HepG2 (cell line): ENCODE results near the gene SH3BGRL2. TPM values are rescaled to one million over a fixed set of nuclear protein-coding genes. Genes with fewer than 3 reads are reported as not detected.
A peak's percentile ranks its signal among the peaks of the same experiment; 100 is the strongest.

Source experiments
- ATAC-seq: fragments of 200-7000 bp; cut with Tn5 transposase; 3 replicates; pipeline ENCODE4 v1.9.1; 2020; ENCODE audit warnings: mild to moderate bottlenecking, moderate library complexity
- BruUV-seq: library from RNA; stranded (reverse); fragments of 400-500 nt; replicated peaks from 2 replicates; lab custom pipeline; 2021; lab: Mats Ljungman, UMichigan
- CTCF ChIA-PET: fragments of 300-600 bp; formaldehyde crosslinking; extraction: SDS; loops from one replicate; lab custom pipeline; 2021; ENCODE audit warnings: low total read pairs, inconsistent platforms, low intra/inter-chr PET ratio; lab: Yijun Ruan, JAX
- POLR2A ChIA-PET: fragments of 350-600 bp; sonication (Branson Sonifier 250); formaldehyde crosslinking; loops from one replicate; lab custom pipeline; 2020; ENCODE audit warnings: antibody characterized with exemption, inconsistent platforms; lab: Yijun Ruan, JAX
- DNase-seq: peaks from one replicate; pipeline ENCODE4 v3.0.0-alpha.2; 2015; ENCODE audit warnings: low spot score
- FAIRE-seq: peaks from 3 replicates; lab custom pipeline; 2011; peaks lifted over from hg19 to GRCh38; lab: Jason Lieb, UNC
- H2AFZ ChIP-seq: one replicate; pipeline ENCODE4 v1.6.1; 2011; ENCODE audit warnings: low read length, inconsistent platforms
- H3K27ac ChIP-seq: fragments of 300-600 bp; 3 replicates; pipeline ENCODE4 v1.8.0; 2011; ENCODE audit warnings: mixed run types, mild to moderate bottlenecking, mixed read lengths, low read length, inconsistent platforms; ENCODE audit not compliant: insufficient read depth; ENCODE audit errors: extremely low read length
- H3K27me3 ChIP-seq, 2 experiments: fragments of 200-600 bp in 1 of 2; 2 replicates in 1 of 2; 3 replicates in 1 of 2; pipeline versions ENCODE4 v1.6.0 to v1.8.0; 2011; ENCODE audit warnings: low read length in 2 of 2, mild to moderate bottlenecking in 2 of 2, moderate library complexity in 2 of 2, inconsistent platforms in 1 of 2; ENCODE audit not compliant: insufficient read depth in 2 of 2, control insufficient read depth in 1 of 2
- H3K36me3 ChIP-seq, 2 experiments: fragments of 200-600 bp in 1 of 2; replicated peaks in 1 of 2; 2 replicates in 1 of 2; 3 replicates in 1 of 2; pipeline versions ENCODE4 v1.5.1 to v1.8.0; 2011; ENCODE audit warnings: low read length in 2 of 2, inconsistent platforms in 1 of 2; ENCODE audit not compliant: insufficient read depth in 2 of 2, control insufficient read depth in 1 of 2
- H3K4me1 ChIP-seq: 2 replicates; pipeline ENCODE4 v1.5.1; 2012; ENCODE audit warnings: low read length, inconsistent platforms; ENCODE audit not compliant: insufficient read depth
- H3K4me2 ChIP-seq: 2 replicates; pipeline ENCODE4 v1.6.0; 2011; ENCODE audit warnings: low read depth, low read length, inconsistent platforms
- H3K4me3 ChIP-seq, 3 experiments: fragments of 200-600 bp in 1 of 3; sonication (generic), shearing (Covaris generic) in 1 of 3; replicated peaks in 1 of 3; 2 replicates each; pipeline ENCODE4 v1.5.1; 2011 to 2016; ENCODE audit warnings: low read length in 3 of 3, inconsistent platforms in 2 of 3, low read depth in 2 of 3, mild to moderate bottlenecking in 2 of 3, control low read depth in 1 of 3, mixed read lengths in 1 of 3; ENCODE audit not compliant: insufficient read depth in 1 of 3
- H3K79me2 ChIP-seq: one replicate; pipeline ENCODE4 v1.6.1; 2011; ENCODE audit warnings: low read length, inconsistent platforms; ENCODE audit not compliant: insufficient read depth
- H3K9ac ChIP-seq: 2 replicates; pipeline ENCODE4 v1.6.0; 2011; ENCODE audit warnings: mild to moderate bottlenecking, low read depth, low read length, inconsistent platforms; ENCODE audit not compliant: insufficient read depth
- H3K9me3 ChIP-seq: 2 replicates; pipeline ENCODE4 v1.5.1; 2012; ENCODE audit warnings: mild to moderate bottlenecking, low read length
- H4K20me1 ChIP-seq: 2 replicates; pipeline ENCODE4 v1.6.0; 2011; ENCODE audit warnings: inconsistent platforms, mild to moderate bottlenecking, low read length, moderate library complexity; ENCODE audit not compliant: insufficient read depth
- ELK4 ChIP-seq: sonication (generic); formaldehyde crosslinking; IDR thresholded peaks from 2 replicates; pipeline ENCODE4 v1.9.0; 2021; ENCODE audit warnings: missing genetic modification reagents, borderline replicate concordance
- ZNF121 ChIP-seq: sonication (generic); formaldehyde crosslinking; IDR thresholded peaks from 2 replicates; pipeline ENCODE4 v1.5.0; 2020; ENCODE audit warnings: mild to moderate bottlenecking, missing genetic modification reagents
- ZNF263 ChIP-seq: sonication (generic); formaldehyde crosslinking; IDR thresholded peaks from 2 replicates; pipeline ENCODE4 v1.4.0; 2020; ENCODE audit warnings: missing genetic modification reagents
- WGBS: methylation state at CpG from one replicate; pipeline ENCODE4 v1.1.6; 2017; ENCODE audit warnings: low lambda C conversion rate; 5-methylcytosine and 5-hydroxymethylcytosine counted together
- in situ Hi-C: cut with HindIII; loops from 2 replicates; pipeline ENCODE4 v1.10.0; 2017; ENCODE audit warnings: low pct_unique_long_range_greater_than_20kb; ENCODE audit not compliant: extremely low pct_ligation_motif_present
- intact Hi-C: fragments of 100-400 bp; cut with micrococcal nuclease; formaldehyde crosslinking; loops from one replicate; pipeline ENCODE4 v1.10.0; 2022; ENCODE audit not compliant: unreplicated experiment
- polyA plus RNA-seq, 8 experiments: library from polyadenylated mRNA; depleted of rRNA in 3 of 8; stranded (reverse) in 7 of 8; unstranded in 1 of 8; fragments of >200 nt; fragmentation: Illumina TruSeq in 4 of 8; extraction: Trizol in 4 of 8; gene quantifications; 2 replicates each; pipeline versions ENCODE4 v1.2.1 to v1.2.3, GENCODE V29; 2011 to 2016; ENCODE audit warnings: low read depth in 4 of 8, missing spikeins in 1 of 8, mixed read lengths in 1 of 8; ENCODE audit not compliant: insufficient read depth in 1 of 8
- total RNA-seq, 5 experiments: library from RNA; depleted of rRNA; stranded (reverse); fragments of >200 nt; fragmentation: Illumina TruSeq; extraction: Trizol; gene quantifications; 2 replicates each; pipeline ENCODE4 v1.2.3, GENCODE V29; 2016; ENCODE audit warnings: low read depth in 1 of 5

Gene SH3BGRL2
- total and polyA plus RNA-seq, 2 of the 13 experiments (the other 11 are each of a cell fraction or from before 2014, with no cell fraction given) = 10.9 to 28.8 TPM

- no peaks in the 10 kb centered on the region for H3K79me2 ChIP-seq
- H3K9me3 ChIP-seq = no peaks in the 10 kb centered on the region
- H3K4me2 ChIP-seq = no peak overlapping the region
- no peaks in the 10 kb centered on the region for H3K4me1 ChIP-seq
- POLR2A ChIA-PET = no interaction called here
- no peak overlapping the region for H3K27ac ChIP-seq
- TF ChIP-seq ZNF121 (CRISPR knock-in tag) (peak; percentile 55), ELK4 (CRISPR knock-in tag) (no peak)
- ATAC-seq (no peak), DNase-seq (no peak), FAIRE-seq (no peak)
- H3K9ac ChIP-seq = no peak overlapping the region
- 100% methylated on average over 3 of the region's 3 CpGs for WGBS
- no peaks in the 10 kb centered on the region for H3K27me3 ChIP-seq
- no peak overlapping the region for H2AFZ ChIP-seq
- in situ Hi-C loops = no loop called here
- BruUV-seq = no TSS peak
- no peak overlapping the region for H3K4me3 ChIP-seq
- H3K36me3 ChIP-seq = peaks cover 0 to 3% of the 10 kb centered on the region in 2 experiments; a peak in 1 of 5 replicates
- no peaks in the 10 kb centered on the region for H4K20me1 ChIP-seq
- CTCF ChIA-PET = no interaction called here
- intact Hi-C loops = no loop called here
Observed at GRCh38 chr6:79706527-79706926, 75.4 kb downstream of the SH3BGRL2 start.

GRCh38 chr6:79707621-79708020, 76.5 kb downstream of the SH3BGRL2 start:
- intact Hi-C loops = no loop called here
- WGBS = 96% methylated on average over 1 of the region's 1 CpG
- H3K4me3 ChIP-seq = no peak overlapping the region
- H2AFZ ChIP-seq = no peak overlapping the region
- in situ Hi-C loops = no loop called here
- no peaks in the 10 kb centered on the region for H3K4me1 ChIP-seq
- H3K27ac ChIP-seq = no peak overlapping the region
- DNase-seq (no peak), FAIRE-seq (no peak), ATAC-seq (no peak)
- H3K4me2 ChIP-seq = no peak overlapping the region
- no peaks in the 10 kb centered on the region for H3K27me3 ChIP-seq
- H3K79me2 ChIP-seq = no peaks in the 10 kb centered on the region
- BruUV-seq = no TSS peak
- POLR2A ChIA-PET = no interaction called here
- no peaks in the 10 kb centered on the region for H3K9me3 ChIP-seq
- TF ChIP-seq ZNF263 = no peak
- H3K36me3 ChIP-seq = no peaks in the 10 kb centered on the region; a peak in 1 of 5 replicates
- H4K20me1 ChIP-seq = no peaks in the 10 kb centered on the region
- no peak overlapping the region for H3K9ac ChIP-seq
- CTCF ChIA-PET = no interaction called here
